Measurements from ENCODE around the gene TYMP.

TYMP gene

GRCh38 chr22:50529897-50530579 is at the start of gene TYMP:
Gene TYMP (minus strand): TSS chr22:50530012. CDS start chr22:50529709, 303 bp downstream.
- DNase-seq, result peak in 4 of 6 experiments; percentile 27 to 36 (median 32)

- no peak for DNase-seq
These were observed 49.0 kb upstream of the TYMP start for GRCh38 chr22:50578776-50579310.

- no peak for DNase-seq
These were observed 48.4 kb upstream of the TYMP start, which contains the start of gene CPT1B for GRCh38 chr22:50577987-50578775. Gene CPT1B (minus strand): TSS chr22:50578427. CDS start chr22:50577915, 512 bp downstream.

- DNase-seq, result no peak
These were observed 47.8 kb upstream of the TYMP start for GRCh38 chr22:50577697-50577986.

- DNase-seq, result no peak
These were observed 47.2 kb upstream of the TYMP start for GRCh38 chr22:50576806-50577696.

GRCh38 chr22:50576070-50576469 is 46.3 kb upstream of the TYMP start:
- DNase-seq, result no peak

GRCh38 chr22:50575426-50575941 is 45.7 kb upstream of the TYMP start:
- no peak for DNase-seq

- no peak for DNase-seq
These were observed 44.6 kb upstream of the TYMP start for GRCh38 chr22:50574383-50574755.

GRCh38 chr22:50573491-50574382 is 43.9 kb upstream of the TYMP start:
- no peak for DNase-seq

GRCh38 chr22:50572965-50573364 is 43.2 kb upstream of the TYMP start:
- no peak for DNase-seq

- no peak for DNase-seq
These were observed 41.7 kb upstream of the TYMP start for GRCh38 chr22:50571264-50572175.

GRCh38 chr22:50570861-50571260 is 41.0 kb upstream of the TYMP start:
- no peak for DNase-seq

- no peak for DNase-seq
These were observed 40.2 kb upstream of the TYMP start for GRCh38 chr22:50569896-50570535.

- no peak for DNase-seq
These were observed 39.2 kb upstream of the TYMP start for GRCh38 chr22:50569041-50569459.

- DNase-seq, result no peak
These were observed 38.8 kb upstream of the TYMP start for GRCh38 chr22:50568626-50569025.

- DNase-seq, result no peak
These were observed 38.0 kb upstream of the TYMP start for GRCh38 chr22:50567721-50568252.

- no peak for DNase-seq
These were observed 34.5 kb upstream of the TYMP start for GRCh38 chr22:50564289-50564688.

GRCh38 chr22:50563413-50564160 is 33.8 kb upstream of the TYMP start:
- no peak for DNase-seq

Data from stimulated activated naive CD4-positive, alpha-beta T cell (primary cell).